IPS-11a (cell line): Measurements from ENCODE around the gene PDK4.
A peak's percentile ranks its signal among the peaks of the same experiment; 100 is the strongest.
"Not testable (repeated sequence)": the region's sequence is repeated elsewhere in the genome, so short reads cannot be mapped to it uniquely, and the experiment has no call there.

Experiments used
- H3K4me3 ChIP-seq: one replicate; pipeline ENCODE4 v1.5.1; 2013; ENCODE audit warnings: low read depth, low read length, control low read depth

PDK4 gene

GRCh38 chr7:95605275-95605674 is 9.0 kb upstream of the PDK4 start:
- H3K4me3 ChIP-seq, result no peak overlapping the region

GRCh38 chr7:95604811-95605210 is 8.5 kb upstream of the PDK4 start:
- not testable (repeated sequence) for H3K4me3 ChIP-seq

- not testable (repeated sequence) for H3K4me3 ChIP-seq
Observed at GRCh38 chr7:95604397-95604796, 8.1 kb upstream of the PDK4 start.

- no peak overlapping the region for H3K4me3 ChIP-seq
Observed at GRCh38 chr7:95602421-95602820, 6.1 kb upstream of the PDK4 start.

GRCh38 chr7:95601316-95601715 is 5.0 kb upstream of the PDK4 start:
- no peak overlapping the region for H3K4me3 ChIP-seq

- H3K4me3 ChIP-seq, result no peak overlapping the region
Observed at GRCh38 chr7:95599069-95599468, 2.8 kb upstream of the PDK4 start.

- no peak overlapping the region for H3K4me3 ChIP-seq
Observed at GRCh38 chr7:95598511-95598910, 2.2 kb upstream of the PDK4 start.

GRCh38 chr7:95595746-95596197 is 544 bp downstream of the PDK4 start:
- peak overlapping the region; percentile 62 for H3K4me3 ChIP-seq

- H3K4me3 ChIP-seq, result no peak overlapping the region
Observed at GRCh38 chr7:95594185-95594584, 2.1 kb downstream of the PDK4 start.

- H3K4me3 ChIP-seq, result no peak overlapping the region
Observed at GRCh38 chr7:95593343-95593742, 3.0 kb downstream of the PDK4 start.

- no peak overlapping the region for H3K4me3 ChIP-seq
Observed at GRCh38 chr7:95592570-95592969, 3.7 kb downstream of the PDK4 start.

- no peak overlapping the region for H3K4me3 ChIP-seq
Observed at GRCh38 chr7:95590387-95591248, 5.7 kb downstream of the PDK4 start.

- no peak overlapping the region for H3K4me3 ChIP-seq
Observed at GRCh38 chr7:95589766-95590165, 6.5 kb downstream of the PDK4 start.

GRCh38 chr7:95589031-95589430 is 7.3 kb downstream of the PDK4 start:
- H3K4me3 ChIP-seq, result no peak overlapping the region

- no peak overlapping the region for H3K4me3 ChIP-seq
Observed at GRCh38 chr7:95586951-95587301, 9.4 kb downstream of the PDK4 start.

- no peak overlapping the region for H3K4me3 ChIP-seq
Observed at GRCh38 chr7:95585426-95585789, 10.9 kb downstream of the PDK4 start.

GRCh38 chr7:95584769-95585425 is 11.4 kb downstream of the PDK4 start:
- H3K4me3 ChIP-seq, result no peak overlapping the region

- no peak overlapping the region for H3K4me3 ChIP-seq
Observed at GRCh38 chr7:95583834-95584621, 12.3 kb downstream of the PDK4 start.

GRCh38 chr7:95582578-95583293 is 13.6 kb downstream of the PDK4 start:
- H3K4me3 ChIP-seq, result no peak overlapping the region

- H3K4me3 ChIP-seq, result no peak overlapping the region
Observed at GRCh38 chr7:95581467-95581866, 14.8 kb downstream of the PDK4 start.

- H3K4me3 ChIP-seq, result no peak overlapping the region
Observed at GRCh38 chr7:95579318-95579717, 17.0 kb downstream of the PDK4 start.
